GM23338 (cell line): ENCODE results near the gene GATA1.

Experiments used
- CREB1 ChIP-seq: fragments of 250-450 bp; sonication (Bioruptor Pico); IDR thresholded peaks from 2 replicates; pipeline ENCODE4 v1.5.0; 2020; ENCODE audit warnings: low read depth, mild to moderate bottlenecking, moderate library complexity
- EZH2 ChIP-seq: fragments of 200-600 bp; sonication (generic); IDR thresholded peaks from one replicate; pipeline ENCODE4 v1.8.0; 2017; ENCODE audit warnings: antibody characterized with exemption, mild to moderate bottlenecking, low read depth; ENCODE audit not compliant: unreplicated experiment
- EZH2phosphoT487 ChIP-seq: fragments of 200-600 bp; sonication (generic); IDR thresholded peaks from one replicate; pipeline ENCODE4 v1.8.1; 2018; ENCODE audit warnings: antibody characterized with exemption; ENCODE audit not compliant: unreplicated experiment
- JUNB ChIP-seq: IDR thresholded peaks from one replicate; pipeline ENCODE4 v1.6.1; 2016; ENCODE audit warnings: antibody characterized with exemption; ENCODE audit not compliant: unreplicated experiment
- POLR2AphosphoS5 ChIP-seq: IDR thresholded peaks from 2 replicates; pipeline ENCODE4 v1.6.1; 2016; ENCODE audit warnings: antibody characterized with exemption, low read depth
- ZNF331 ChIP-seq: fragments of 250-450 bp; sonication (Bioruptor Pico); IDR thresholded peaks from 2 replicates; pipeline ENCODE4 v1.5.0; 2020; ENCODE audit warnings: low read depth, mild to moderate bottlenecking, moderate library complexity
- TF ChIP-seq, protein P1 (sequence below), 2 experiments: fragments of 200-600 bp in 1 of 2; sonication (generic) in 1 of 2; conservative IDR thresholded peaks; 2 replicates each; pipeline versions ENCODE4 v1.5.1 to v1.6.1; 2016 to 2017; ENCODE audit warnings: antibody characterized with exemption in 2 of 2, low read depth in 2 of 2, mild to moderate bottlenecking in 2 of 2, moderate library complexity in 1 of 2
- TF ChIP-seq, protein P2 (sequence below): IDR thresholded peaks from 2 replicates; pipeline ENCODE4 v1.6.1; 2016; ENCODE audit warnings: antibody characterized with exemption

DNA sequence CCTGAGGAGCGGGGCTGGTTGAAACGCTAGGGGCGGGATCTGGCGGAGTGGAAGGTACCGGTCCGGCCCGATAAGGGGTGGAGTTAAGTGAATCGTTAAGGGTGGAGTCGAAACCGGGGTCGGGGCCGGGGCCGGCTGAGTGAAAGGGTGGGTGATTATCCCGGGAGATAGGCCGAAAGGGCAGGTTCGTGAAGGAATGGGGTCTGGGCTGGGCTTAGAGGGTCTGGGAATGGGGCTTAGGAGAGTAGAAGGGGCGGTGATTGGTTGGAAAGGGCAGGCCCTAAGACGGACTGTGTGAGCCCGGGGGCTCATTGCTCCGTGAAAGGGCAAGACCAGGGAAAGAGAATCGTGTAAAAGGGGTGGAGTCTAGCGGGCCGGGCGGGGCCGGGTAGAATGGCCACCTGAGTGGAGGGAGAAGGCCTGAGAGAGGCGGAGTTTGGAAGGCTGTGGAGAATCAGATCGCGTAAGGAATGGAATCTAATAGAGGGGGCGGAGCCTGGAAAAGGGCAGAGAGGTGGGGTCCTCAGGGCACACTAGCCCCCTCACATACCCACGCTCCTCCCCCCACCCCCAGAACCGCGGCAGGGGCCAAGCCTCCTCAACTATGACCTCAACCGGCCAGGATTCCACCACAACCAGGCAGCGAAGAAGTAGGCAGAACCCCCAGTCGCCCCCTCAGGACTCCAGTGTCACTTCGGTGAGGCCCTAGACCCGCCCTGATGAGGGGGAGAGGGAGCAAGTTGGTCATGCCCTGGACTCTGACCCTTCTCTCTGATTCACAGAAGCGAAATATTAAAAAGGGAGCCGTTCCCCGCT, 15.9 kb downstream of the GATA1 start:
- TF ChIP-seq, protein P1, sequence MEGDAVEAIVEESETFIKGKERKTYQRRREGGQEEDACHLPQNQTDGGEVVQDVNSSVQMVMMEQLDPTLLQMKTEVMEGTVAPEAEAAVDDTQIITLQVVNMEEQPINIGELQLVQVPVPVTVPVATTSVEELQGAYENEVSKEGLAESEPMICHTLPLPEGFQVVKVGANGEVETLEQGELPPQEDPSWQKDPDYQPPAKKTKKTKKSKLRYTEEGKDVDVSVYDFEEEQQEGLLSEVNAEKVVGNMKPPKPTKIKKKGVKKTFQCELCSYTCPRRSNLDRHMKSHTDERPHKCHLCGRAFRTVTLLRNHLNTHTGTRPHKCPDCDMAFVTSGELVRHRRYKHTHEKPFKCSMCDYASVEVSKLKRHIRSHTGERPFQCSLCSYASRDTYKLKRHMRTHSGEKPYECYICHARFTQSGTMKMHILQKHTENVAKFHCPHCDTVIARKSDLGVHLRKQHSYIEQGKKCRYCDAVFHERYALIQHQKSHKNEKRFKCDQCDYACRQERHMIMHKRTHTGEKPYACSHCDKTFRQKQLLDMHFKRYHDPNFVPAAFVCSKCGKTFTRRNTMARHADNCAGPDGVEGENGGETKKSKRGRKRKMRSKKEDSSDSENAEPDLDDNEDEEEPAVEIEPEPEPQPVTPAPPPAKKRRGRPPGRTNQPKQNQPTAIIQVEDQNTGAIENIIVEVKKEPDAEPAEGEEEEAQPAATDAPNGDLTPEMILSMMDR (conservative IDR thresholded peaks at IDR 0.05; ENCODE audit: low read depth in 2 of 2): no peak
- TF ChIP-seq ZNF331 (CRISPR knock-in tag) (no peak), EZH2 (no peak), POLR2AphosphoS5 (peak; percentile 42; the same call in 1 of the 2 replicates), CREB1 (no peak), JUNB (no peak), EZH2phosphoT487 (no peak)
- TF ChIP-seq, protein P2, sequence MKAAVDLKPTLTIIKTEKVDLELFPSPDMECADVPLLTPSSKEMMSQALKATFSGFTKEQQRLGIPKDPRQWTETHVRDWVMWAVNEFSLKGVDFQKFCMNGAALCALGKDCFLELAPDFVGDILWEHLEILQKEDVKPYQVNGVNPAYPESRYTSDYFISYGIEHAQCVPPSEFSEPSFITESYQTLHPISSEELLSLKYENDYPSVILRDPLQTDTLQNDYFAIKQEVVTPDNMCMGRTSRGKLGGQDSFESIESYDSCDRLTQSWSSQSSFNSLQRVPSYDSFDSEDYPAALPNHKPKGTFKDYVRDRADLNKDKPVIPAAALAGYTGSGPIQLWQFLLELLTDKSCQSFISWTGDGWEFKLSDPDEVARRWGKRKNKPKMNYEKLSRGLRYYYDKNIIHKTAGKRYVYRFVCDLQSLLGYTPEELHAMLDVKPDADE: no peak
